MM.1S (cell line): ENCODE measurements around the gene AMIGO1.

Experiments
- DNase-seq: peaks from one replicate; pipeline ENCODE4 v3.0.0-alpha.2; 2015
- H2AFZ ChIP-seq: fragments of 300-600 bp; sonication (generic); 2 replicates; pipeline ENCODE4 v1.6.0; 2016; ENCODE audit warnings: antibody characterized with exemption, low read length
- H3F3A ChIP-seq: fragments of 300-600 bp; sonication (generic); 2 replicates; pipeline ENCODE4 v1.6.1; 2016; ENCODE audit warnings: mild to moderate bottlenecking, antibody characterized with exemption, low read length, moderate library complexity, mixed read lengths; ENCODE audit not compliant: insufficient read depth
- H3K27ac ChIP-seq: fragments of 300-600 bp; sonication (generic); 2 replicates; pipeline ENCODE4 v1.5.1; 2016; ENCODE audit warnings: mild to moderate bottlenecking, low read length
- H3K27me3 ChIP-seq: fragments of 300-600 bp; sonication (generic); replicated peaks from 2 replicates; pipeline ENCODE4 v1.6.0; 2016; ENCODE audit warnings: low read length; ENCODE audit not compliant: insufficient read depth
- H3K36me3 ChIP-seq: fragments of 300-600 bp; sonication (generic); replicated peaks from 2 replicates; pipeline ENCODE4 v1.6.1; 2016; ENCODE audit warnings: mild to moderate bottlenecking, low read length, mixed read lengths; ENCODE audit not compliant: insufficient read depth
- H3K4me1 ChIP-seq: fragments of 300-600 bp; sonication (generic); 2 replicates; pipeline ENCODE4 v1.6.1; 2016; ENCODE audit warnings: low read length, mixed read lengths
- H3K4me2 ChIP-seq: fragments of 300-600 bp; sonication (generic); 2 replicates; pipeline ENCODE4 v1.6.0; 2016; ENCODE audit warnings: low read depth, low read length
- H3K4me3 ChIP-seq: fragments of 300-600 bp; sonication (generic); 2 replicates; pipeline ENCODE4 v1.5.1; 2016; ENCODE audit warnings: low read length, mixed read lengths
- H3K79me2 ChIP-seq: fragments of 300-600 bp; sonication (generic); 2 replicates; pipeline ENCODE4 v1.6.1; 2016; ENCODE audit warnings: mixed run types, low read length, mixed read lengths
- H3K9ac ChIP-seq: fragments of 300-600 bp; sonication (generic); 2 replicates; pipeline ENCODE4 v1.6.1; 2016; ENCODE audit warnings: low read length, mixed read lengths
- H3K9me2 ChIP-seq: fragments of 300-600 bp; sonication (generic); replicated peaks from 2 replicates; pipeline ENCODE4 v1.6.1; 2016; ENCODE audit warnings: mild to moderate bottlenecking, low read length, mixed read lengths; ENCODE audit not compliant: insufficient read depth
- H3K9me3 ChIP-seq: fragments of 300-600 bp; sonication (generic); replicated peaks from 2 replicates; pipeline ENCODE4 v1.6.1; 2016; ENCODE audit warnings: mild to moderate bottlenecking, low read length, mixed read lengths; ENCODE audit not compliant: insufficient read depth
- H4K20me1 ChIP-seq: fragments of 300-600 bp; sonication (generic); 2 replicates; pipeline ENCODE4 v1.6.1; 2016; ENCODE audit warnings: mild to moderate bottlenecking, low read length, moderate library complexity, mixed read lengths; ENCODE audit not compliant: insufficient read depth
- CTCF ChIP-seq: fragments of 300-600 bp; sonication (generic); IDR thresholded peaks from 2 replicates; pipeline ENCODE4 v1.5.1; 2016; ENCODE audit warnings: antibody characterized with exemption, low read length, mixed read lengths
- EZH2 ChIP-seq: fragments of 300-600 bp; sonication (generic); optimal IDR thresholded peaks from 2 replicates; pipeline ENCODE3; 2017; ENCODE audit warnings: low read depth, mild to moderate bottlenecking, antibody characterized with exemption, low read length, mixed read lengths
- EZH2phosphoT487 ChIP-seq: fragments of 300-600 bp; sonication (generic); IDR thresholded peaks from 2 replicates; pipeline ENCODE4 v1.6.1; 2018; ENCODE audit warnings: antibody characterized with exemption, low read length

AMIGO1 gene

DNA sequence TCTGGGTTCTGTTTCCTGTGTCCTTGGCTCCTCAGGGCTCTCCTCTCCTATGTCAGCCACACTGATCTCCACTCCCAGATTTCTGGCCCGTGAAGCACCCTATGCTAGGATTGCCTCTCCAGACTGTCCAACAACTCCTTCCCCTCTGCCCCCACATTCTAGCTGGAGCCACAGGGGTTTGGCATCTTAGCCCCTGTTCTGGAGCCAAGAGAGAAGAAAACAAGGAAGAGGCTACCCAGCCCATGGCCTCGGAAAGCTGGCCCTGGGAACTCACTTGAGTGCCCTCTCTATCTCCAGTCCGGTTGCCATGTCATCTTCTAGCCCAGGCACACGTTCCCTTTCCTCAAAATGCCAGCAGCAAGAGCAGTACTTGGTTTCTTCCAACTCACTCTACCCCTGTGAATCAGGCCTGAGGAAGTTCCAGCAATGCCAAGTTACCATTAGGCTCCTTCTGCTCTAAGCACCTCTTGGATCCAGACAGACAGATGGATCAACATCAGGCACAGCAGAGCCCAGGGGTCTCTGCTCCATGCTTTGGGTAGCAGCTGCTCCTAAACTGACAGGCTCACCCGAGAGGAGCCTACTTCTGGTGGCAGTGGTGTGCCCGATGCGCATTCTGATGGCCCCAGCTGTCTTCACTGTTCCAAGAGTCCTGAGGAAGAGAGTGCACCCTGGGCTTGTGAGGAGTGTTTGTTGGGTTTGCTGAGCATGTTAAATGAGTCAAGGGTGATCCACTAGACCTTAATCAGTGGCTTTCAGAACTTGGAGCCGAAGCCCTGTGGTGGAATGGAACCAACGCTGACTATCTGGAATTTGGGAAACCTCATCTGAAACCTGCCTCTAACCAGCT, 18.5 kb upstream of the AMIGO1 start:
- no peaks in the 10 kb centered on the region for H3K9me2 ChIP-seq
- no peak overlapping the region for H2AFZ ChIP-seq
- H3F3A ChIP-seq: no peaks in the 10 kb centered on the region
- no peak for DNase-seq
- no peaks in the 10 kb centered on the region for H3K9me3 ChIP-seq
- H3K4me1 ChIP-seq: no peaks in the 10 kb centered on the region
- no peak overlapping the region for H3K27ac ChIP-seq
- no peak for TF ChIP-seq CTCF
- no peak for TF ChIP-seq EZH2
- TF ChIP-seq EZH2phosphoT487: no peak
- no peaks in the 10 kb centered on the region for H3K36me3 ChIP-seq
- H4K20me1 ChIP-seq: no peaks in the 10 kb centered on the region
- H3K9ac ChIP-seq: no peak overlapping the region
- no peak overlapping the region for H3K4me2 ChIP-seq
- H3K27me3 ChIP-seq: no peaks in the 10 kb centered on the region
- no peaks in the 10 kb centered on the region for H3K79me2 ChIP-seq
- H3K4me3 ChIP-seq: no peak overlapping the region

DNA sequence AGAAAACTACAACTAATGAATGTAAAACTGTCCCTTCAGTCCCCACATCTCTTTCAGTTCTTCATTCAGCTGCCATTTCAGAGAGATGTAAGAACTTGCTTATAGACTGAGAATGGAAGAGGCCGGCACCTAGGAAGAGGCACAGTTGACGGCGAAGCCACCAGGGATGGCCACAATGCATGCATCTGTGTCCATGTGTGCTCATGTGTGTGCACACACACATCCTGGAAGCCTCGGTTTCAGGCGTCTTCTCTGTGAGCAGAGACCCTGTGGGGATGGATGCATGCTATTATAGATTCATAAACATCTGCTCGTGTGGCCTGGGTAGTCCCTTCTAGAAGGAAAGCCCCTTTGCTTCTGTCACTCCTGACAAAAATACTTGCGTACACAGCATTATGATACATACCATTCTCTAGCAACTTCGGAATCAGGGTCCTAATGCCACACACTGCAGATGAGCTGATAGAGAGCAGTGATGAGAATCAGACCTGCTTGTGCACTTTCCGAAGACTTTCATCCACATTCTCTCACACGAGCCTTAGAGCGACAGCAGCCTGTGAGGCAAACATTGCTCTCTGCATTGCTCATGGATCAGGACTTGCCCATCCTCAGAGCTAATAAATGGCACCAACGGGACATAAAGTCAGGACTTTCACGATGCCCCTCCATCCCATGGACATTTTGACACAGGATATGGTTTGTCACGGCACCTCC, 17.7 kb upstream of the AMIGO1 start:
- no peak overlapping the region for H2AFZ ChIP-seq
- no peak overlapping the region for H3K27ac ChIP-seq
- H3K9me3 ChIP-seq: no peaks in the 10 kb centered on the region
- no peaks in the 10 kb centered on the region for H3K27me3 ChIP-seq
- no peaks in the 10 kb centered on the region for H4K20me1 ChIP-seq
- no peak for DNase-seq
- H3K4me1 ChIP-seq: no peaks in the 10 kb centered on the region
- no peaks in the 10 kb centered on the region for H3K9me2 ChIP-seq
- no peaks in the 10 kb centered on the region for H3K79me2 ChIP-seq
- H3K4me2 ChIP-seq: no peak overlapping the region
- H3K9ac ChIP-seq: no peak overlapping the region
- H3F3A ChIP-seq: no peaks in the 10 kb centered on the region
- no peak for TF ChIP-seq EZH2
- TF ChIP-seq EZH2phosphoT487: no peak
- TF ChIP-seq CTCF: no peak
- no peak overlapping the region for H3K4me3 ChIP-seq
- H3K36me3 ChIP-seq: no peaks in the 10 kb centered on the region

DNA sequence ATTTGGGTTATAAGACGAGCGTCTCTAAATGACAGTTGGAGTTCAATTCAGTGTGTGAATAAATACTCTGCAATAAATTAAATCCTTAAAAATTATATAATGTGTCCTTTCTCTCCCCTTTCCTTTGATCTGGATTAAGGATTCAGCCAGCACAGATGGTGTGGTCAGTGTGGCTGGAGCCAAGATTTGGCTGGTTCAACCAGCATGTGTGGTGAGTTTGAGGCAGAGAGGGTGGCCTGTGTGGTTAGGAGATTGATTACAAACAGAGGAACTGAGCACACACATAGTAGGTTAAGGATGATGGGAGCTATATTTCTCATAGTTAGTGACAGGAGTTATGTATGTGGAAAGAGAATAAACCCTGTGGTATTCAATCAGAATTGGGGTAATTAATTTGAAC, 14.2 kb upstream of the AMIGO1 start:
- Histone ChIP-seq H3K4me3 (no peak overlapping the region), H4K20me1 (no peaks in the 10 kb centered on the region), H3K4me2 (no peak overlapping the region), H3F3A (no peaks in the 10 kb centered on the region), H3K27ac (no peak overlapping the region), H2AFZ (no peak overlapping the region), H3K4me1 (no peaks in the 10 kb centered on the region), H3K27me3 (no peaks in the 10 kb centered on the region), H3K79me2 (no peaks in the 10 kb centered on the region), H3K9me2 (no peaks in the 10 kb centered on the region), H3K9ac (no peak overlapping the region), H3K36me3 (no peaks in the 10 kb centered on the region), H3K9me3 (no peaks in the 10 kb centered on the region)
- TF ChIP-seq EZH2 (no peak), CTCF (no peak), EZH2phosphoT487 (no peak)
- DNase-seq: no peak
